Stimulated activated CD8-positive, alpha-beta memory T cell treated with anti-CD3 and anti-CD28 coated beads, Interleukin-2, amount 100 ng/mL, for 48 hours (primary cell): ENCODE measurements around the gene CLASP1.
"Not testable (repeated sequence)": the region's sequence is repeated elsewhere in the genome, so short reads cannot be mapped to it uniquely, and the experiment has no call there.

Experiments used
- DNase-seq, 2 donors: peaks; one replicate each; pipeline ENCODE4 v3.0.0-alpha.2; 2020; ENCODE audit warnings: low read depth in 2 of 2

CLASP1 gene

GRCh38 chr2:121324601-121325000, 324.7 kb downstream of the CLASP1 start:
- DNase-seq: no peak

- DNase-seq: no peak
Measured at GRCh38 chr2:121321476-121321875, 327.8 kb downstream of the CLASP1 start.

- no peak for DNase-seq
Measured at GRCh38 chr2:121319941-121320340, 329.3 kb downstream of the CLASP1 start.

- DNase-seq: no peak
Measured at GRCh38 chr2:121316986-121317385, 332.3 kb downstream of the CLASP1 start.

- not testable (repeated sequence) for DNase-seq
Measured at GRCh38 chr2:121313701-121314100, 335.6 kb downstream of the CLASP1 start.

- DNase-seq: no peak
Measured at GRCh38 chr2:121309801-121310200, 339.5 kb downstream of the CLASP1 start.

GRCh38 chr2:121309323-121309722, 339.9 kb downstream of the CLASP1 start:
- no peak for DNase-seq

- DNase-seq: no peak
Measured at GRCh38 chr2:121307048-121307447, 342.2 kb downstream of the CLASP1 start.

GRCh38 chr2:121304941-121305340, 344.3 kb downstream of the CLASP1 start:
- DNase-seq: no peak

GRCh38 chr2:121303531-121304263, 345.6 kb downstream of the CLASP1 start:
- DNase-seq: no peak

GRCh38 chr2:121301190-121301589, 348.1 kb downstream of the CLASP1 start:
- not testable (repeated sequence) for DNase-seq

- no peak for DNase-seq
Measured at GRCh38 chr2:121298476-121298875, 350.8 kb downstream of the CLASP1 start.

- not testable (repeated sequence) for DNase-seq
Measured at GRCh38 chr2:121297866-121298265, 351.4 kb downstream of the CLASP1 start.

GRCh38 chr2:121297217-121297830, 351.9 kb downstream of the CLASP1 start:
- no peak for DNase-seq

GRCh38 chr2:121295911-121296650, 353.2 kb downstream of the CLASP1 start:
- no peak for DNase-seq

GRCh38 chr2:121294881-121295840, 354.1 kb downstream of the CLASP1 start:
- DNase-seq: no peak

GRCh38 chr2:121293450-121294325, 355.6 kb downstream of the CLASP1 start:
- DNase-seq: no peak

GRCh38 chr2:121291251-121291580, 358.0 kb downstream of the CLASP1 start:
- no peak for DNase-seq

- no peak for DNase-seq
Measured at GRCh38 chr2:121289271-121289670, 360.0 kb downstream of the CLASP1 start.

- DNase-seq: no peak
Measured at GRCh38 chr2:121288454-121289231, 360.6 kb downstream of the CLASP1 start.
